C1 segment of cervical spinal cord (tissue), 14 donors: ENCODE measurements around the gene SLC11A2.
A peak's percentile ranks its signal among the peaks of the same experiment; 100 is the strongest.
"Not testable (repeated sequence)": the region's sequence is repeated elsewhere in the genome, so short reads cannot be mapped to it uniquely, and the experiment has no call there.

ENCODE experiments used
- DNase-seq, 14 donors: peaks; one replicate each; lab custom pipeline; 2025; lab: John Stamatoyannopoulos, UW

Gene SLC11A2

GRCh38 chr12:50949801-50950302, 76.3 kb downstream of the SLC11A2 start:
- DNase-seq = no peak

GRCh38 chr12:50948798-50949197, 77.4 kb downstream of the SLC11A2 start:
- DNase-seq = no peak

GRCh38 chr12:50947933-50948626, 78.1 kb downstream of the SLC11A2 start:
- no peak for DNase-seq

GRCh38 chr12:50937653-50938052, 88.5 kb downstream of the SLC11A2 start:
- no peak for DNase-seq

GRCh38 chr12:50936821-50937530, 89.2 kb downstream of the SLC11A2 start:
- DNase-seq = no peak

- no peak for DNase-seq
Observed at GRCh38 chr12:50934981-50935807, 91.0 kb downstream of the SLC11A2 start.

- no peak for DNase-seq
Observed at GRCh38 chr12:50934371-50934851, 91.8 kb downstream of the SLC11A2 start.

GRCh38 chr12:50933459-50934124, 92.6 kb downstream of the SLC11A2 start:
- peak in 1 of 14 donors; percentile 5 for DNase-seq

- no peak for DNase-seq
Observed at GRCh38 chr12:50932787-50933280, 93.3 kb downstream of the SLC11A2 start.

- DNase-seq = not testable (repeated sequence)
Observed at GRCh38 chr12:50930477-50930876, 95.7 kb downstream of the SLC11A2 start.

- peak in 1 of 14 donors; percentile 13 for DNase-seq
Observed at GRCh38 chr12:50929831-50930230, 96.4 kb downstream of the SLC11A2 start.
